GM12892 (cell line): ENCODE results near the gene SLC25A39. TPM values are rescaled to one million over a fixed set of nuclear protein-coding genes. Genes with fewer than 3 reads are reported as not detected.
A peak's percentile ranks its signal among the peaks of the same experiment; 100 is the strongest.
"Not testable (repeated sequence)": the region's sequence is repeated elsewhere in the genome, so short reads cannot be mapped to it uniquely, and the experiment has no call there.

Source experiments
- DNase-seq: peaks from one replicate; pipeline ENCODE4 v3.0.0; 2011; ENCODE audit not compliant: insufficient read length
- FAIRE-seq: peaks from 2 replicates; lab custom pipeline; 2011; peaks lifted over from hg19 to GRCh38; lab: Jason Lieb, UNC
- POLR2A ChIP-seq: IDR thresholded peaks from 2 replicates; pipeline ENCODE4 v1.6.1; 2011; ENCODE audit warnings: low read depth, low read length, control low read depth
- POLR2AphosphoS5 ChIP-seq: IDR thresholded peaks from 2 replicates; pipeline ENCODE4 v1.6.1; 2011; ENCODE audit warnings: low read depth, low read length, control low read depth
- TAF1 ChIP-seq: IDR thresholded peaks from 2 replicates; pipeline ENCODE4 v1.6.1; 2011; ENCODE audit warnings: low read depth, mild to moderate bottlenecking, control low read depth, low read length, borderline replicate concordance
- polyA plus RNA-seq: library from polyadenylated mRNA; unstranded; fragments of >200 nt; gene quantifications from one replicate; pipeline ENCODE4 v1.2.1, GENCODE V29; 2012; ENCODE audit warnings: missing spikeins, inconsistent platforms; ENCODE audit not compliant: missing spikeins

The SLC25A39 gene, protein sequence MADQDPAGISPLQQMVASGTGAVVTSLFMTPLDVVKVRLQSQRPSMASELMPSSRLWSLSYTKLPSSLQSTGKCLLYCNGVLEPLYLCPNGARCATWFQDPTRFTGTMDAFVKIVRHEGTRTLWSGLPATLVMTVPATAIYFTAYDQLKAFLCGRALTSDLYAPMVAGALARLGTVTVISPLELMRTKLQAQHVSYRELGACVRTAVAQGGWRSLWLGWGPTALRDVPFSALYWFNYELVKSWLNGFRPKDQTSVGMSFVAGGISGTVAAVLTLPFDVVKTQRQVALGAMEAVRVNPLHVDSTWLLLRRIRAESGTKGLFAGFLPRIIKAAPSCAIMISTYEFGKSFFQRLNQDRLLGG
- 120 TPM for polyA plus RNA-seq

GRCh38 chr17:44324571-44325275 is at the start of gene SLC25A39:
Gene SLC25A39 (minus strand): TSS chr17:44324823. CDS start chr17:44323562, 1,261 bp downstream.
- TF ChIP-seq POLR2AphosphoS5: peak; percentile 81
- peak; percentile 39; the same call in 1 of the 2 replicates for TF ChIP-seq TAF1
- peak; percentile 92 for TF ChIP-seq POLR2A
- DNase-seq: peak; percentile 80
- peak; percentile 98 for FAIRE-seq

DNA sequence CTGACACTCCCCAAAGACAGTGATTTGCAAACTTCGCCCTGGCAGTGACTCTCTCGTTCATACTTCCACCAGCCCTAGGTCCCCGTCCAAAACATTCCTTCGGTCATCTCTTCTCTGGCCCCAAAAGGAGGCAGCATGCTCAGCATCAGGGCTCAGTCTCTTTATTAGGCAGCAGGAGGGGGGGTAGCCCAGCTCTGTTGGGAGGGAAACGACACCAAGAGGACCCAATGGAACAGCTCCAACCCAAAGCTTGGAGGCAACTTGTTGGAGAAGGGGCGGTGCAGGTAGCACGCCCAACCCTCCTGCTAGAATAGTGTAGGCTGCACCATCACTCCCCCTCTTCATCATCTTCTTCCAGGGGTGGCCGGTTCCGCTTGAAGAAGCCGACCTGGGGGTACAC is 47.4 kb upstream of the SLC25A39 start:
- DNase-seq (no peak), FAIRE-seq (no peak)
- TF ChIP-seq POLR2AphosphoS5: no peak
- TF ChIP-seq POLR2A: no peak
- no peak for TF ChIP-seq TAF1

- DNase-seq, FAIRE-seq: not testable (repeated sequence)
Measured at GRCh38 chr17:44369414-44370023, 44.9 kb upstream of the SLC25A39 start.

GRCh38 chr17:44368391-44369243 is 44.0 kb upstream of the SLC25A39 start:
- DNase-seq, FAIRE-seq: not testable (repeated sequence)

DNA sequence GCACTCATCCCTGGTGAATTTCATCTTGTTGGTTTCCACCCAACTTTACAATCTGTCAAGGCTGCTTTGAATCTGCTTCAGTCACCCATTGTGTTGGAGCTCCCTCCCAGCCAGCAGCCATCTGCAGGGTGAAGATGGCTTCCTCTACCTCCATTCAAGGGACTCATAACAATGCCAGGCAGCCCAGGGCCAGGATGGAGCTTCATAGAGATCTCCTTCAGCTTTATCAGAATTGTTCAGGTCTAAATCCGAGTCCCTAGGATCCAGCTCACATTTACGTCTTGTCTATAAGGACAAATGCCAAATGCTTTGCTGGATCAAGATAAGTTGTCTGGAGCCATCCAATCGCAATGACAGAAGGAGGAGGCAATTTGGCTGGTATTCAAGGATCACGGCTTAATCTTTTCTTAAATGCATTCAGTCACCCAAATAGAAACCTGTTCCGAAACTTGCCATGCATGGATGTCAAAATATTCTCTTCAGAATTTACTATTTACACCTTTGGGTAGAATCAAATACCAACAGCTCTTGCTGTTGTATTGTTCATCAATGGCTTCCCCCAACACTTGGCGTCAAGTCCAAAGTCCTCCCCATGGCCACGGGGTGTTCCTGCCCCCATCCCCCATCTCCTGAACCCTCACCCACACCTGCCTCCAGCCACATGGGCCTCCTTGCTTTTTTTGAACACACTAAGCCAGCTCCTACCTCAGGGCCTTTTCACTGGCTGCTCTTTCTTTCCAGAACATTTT is 42.8 kb upstream of the SLC25A39 start:
- TF ChIP-seq POLR2A (no peak), TAF1 (no peak), POLR2AphosphoS5 (no peak)
- DNase-seq (no peak), FAIRE-seq (no peak)

GRCh38 chr17:44365051-44365450 is 40.4 kb upstream of the SLC25A39 start:
- DNase-seq, FAIRE-seq: not testable (repeated sequence)

- no peak for TF ChIP-seq POLR2AphosphoS5
- TF ChIP-seq TAF1: no peak
- peak; percentile 17; the same call in 1 of the 2 replicates for TF ChIP-seq POLR2A
- FAIRE-seq: peak; percentile 89
- peak; percentile 88 for DNase-seq
Measured at GRCh38 chr17:44363613-44364159, 39.1 kb upstream of the SLC25A39 start, which contains the start of gene FAM171A2. Gene FAM171A2 (minus strand): TSS chr17:44363853. CDS start chr17:44363714, 139 bp downstream.

DNA sequence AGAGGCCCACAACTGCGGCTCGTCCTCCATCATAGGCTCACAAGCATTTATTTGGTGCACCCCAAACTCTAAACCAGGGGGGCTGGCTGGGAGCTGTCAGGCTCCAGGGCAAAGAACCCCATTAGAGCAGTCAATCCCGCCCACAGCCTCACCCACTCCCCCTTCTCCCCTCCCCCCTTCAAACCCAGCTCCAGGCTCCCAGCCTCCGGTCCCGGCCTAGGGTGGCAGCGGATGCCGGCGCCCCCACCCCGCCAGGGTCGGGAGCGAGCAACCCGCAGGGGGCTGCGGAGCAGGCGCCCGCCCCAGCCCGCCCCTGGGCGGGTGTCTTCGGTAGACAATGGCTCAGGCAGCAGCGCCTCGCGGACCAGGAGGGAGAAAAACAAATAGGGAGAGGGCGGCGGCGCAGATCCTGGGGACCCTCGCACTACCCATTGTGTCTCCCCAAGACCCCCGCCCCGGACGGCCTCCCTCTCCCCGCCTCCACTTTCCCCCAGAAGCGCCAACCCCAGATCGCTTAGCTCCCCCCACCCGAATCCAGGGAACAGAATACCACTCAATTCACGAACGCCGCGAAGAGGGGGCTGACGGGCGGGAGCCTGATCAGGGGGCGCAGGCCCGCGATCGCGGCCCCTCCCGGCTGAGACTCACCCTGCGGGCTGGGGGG is 38.5 kb upstream of the SLC25A39 start:
- peak; percentile 67 for DNase-seq
- peak; percentile 24 for FAIRE-seq
- no peak for TF ChIP-seq POLR2A
- no peak for TF ChIP-seq POLR2AphosphoS5
- no peak for TF ChIP-seq TAF1

DNA sequence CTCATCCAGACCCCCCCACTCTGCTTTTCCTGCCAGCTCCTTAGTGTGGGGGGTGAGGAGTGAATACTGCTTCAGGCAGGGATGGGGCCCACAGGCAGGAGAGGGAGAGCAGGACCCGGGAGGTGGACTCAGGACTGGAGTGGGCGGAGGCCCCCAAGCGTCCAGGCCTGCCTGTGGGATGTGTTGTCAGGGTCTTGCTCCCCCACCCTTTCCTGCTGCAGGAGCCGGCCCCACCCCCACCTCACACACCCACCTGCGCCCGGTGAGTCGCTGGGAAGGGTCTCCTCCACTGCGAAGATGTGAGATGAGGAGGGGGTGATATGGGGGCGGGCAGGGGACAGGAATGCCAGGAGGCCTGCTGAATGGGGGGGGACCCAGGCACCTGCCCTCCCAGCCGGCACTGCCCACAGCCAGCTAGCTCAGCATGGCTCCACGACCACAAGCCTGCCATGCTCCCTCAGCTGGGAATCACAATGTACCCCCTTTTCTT is 37.9 kb upstream of the SLC25A39 start:
- TF ChIP-seq TAF1: no peak
- TF ChIP-seq POLR2AphosphoS5: no peak
- FAIRE-seq (no peak), DNase-seq (no peak)

- no peak for DNase-seq
- FAIRE-seq: no peak
- no peak for TF ChIP-seq TAF1
- TF ChIP-seq POLR2AphosphoS5: no peak
- no peak for TF ChIP-seq POLR2A
Measured at GRCh38 chr17:44361292-44362260, 37.0 kb upstream of the SLC25A39 start.
